HG03095 (cell line): ENCODE measurements around the gene WAPL.

Experiments
- ATAC-seq: cut with Tn5 transposase; IDR thresholded peaks from one replicate; pipeline ENCODE4 v1.9.1; 2021; ENCODE audit warnings: moderate library complexity; ENCODE audit not compliant: unreplicated experiment

Gene WAPL

GRCh38 chr10:86481761-86482160 is 39.8 kb downstream of the WAPL start:
- ATAC-seq, result no peak

- ATAC-seq, result no peak
Observed at GRCh38 chr10:86480571-86480970, 41.0 kb downstream of the WAPL start.

DNA sequence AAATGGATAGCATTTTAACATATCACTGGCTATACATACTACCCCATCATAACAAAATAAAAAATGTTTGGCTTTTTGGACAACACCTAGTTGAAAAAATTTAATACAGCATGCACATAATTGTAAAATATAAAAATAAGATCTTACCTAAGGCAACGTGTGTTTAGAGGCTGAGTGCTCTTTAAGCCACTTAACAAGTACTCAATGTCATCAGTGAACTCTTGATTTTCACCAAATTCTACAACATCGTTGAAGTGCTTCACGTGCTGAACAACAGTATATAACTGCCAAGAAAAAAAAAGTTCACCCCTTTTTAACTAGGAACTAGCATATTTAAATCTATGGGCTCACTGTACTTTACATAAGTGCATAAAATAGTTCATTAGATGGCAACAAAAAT is 49.5 kb downstream of the WAPL start:
- ATAC-seq, result no peak

DNA sequence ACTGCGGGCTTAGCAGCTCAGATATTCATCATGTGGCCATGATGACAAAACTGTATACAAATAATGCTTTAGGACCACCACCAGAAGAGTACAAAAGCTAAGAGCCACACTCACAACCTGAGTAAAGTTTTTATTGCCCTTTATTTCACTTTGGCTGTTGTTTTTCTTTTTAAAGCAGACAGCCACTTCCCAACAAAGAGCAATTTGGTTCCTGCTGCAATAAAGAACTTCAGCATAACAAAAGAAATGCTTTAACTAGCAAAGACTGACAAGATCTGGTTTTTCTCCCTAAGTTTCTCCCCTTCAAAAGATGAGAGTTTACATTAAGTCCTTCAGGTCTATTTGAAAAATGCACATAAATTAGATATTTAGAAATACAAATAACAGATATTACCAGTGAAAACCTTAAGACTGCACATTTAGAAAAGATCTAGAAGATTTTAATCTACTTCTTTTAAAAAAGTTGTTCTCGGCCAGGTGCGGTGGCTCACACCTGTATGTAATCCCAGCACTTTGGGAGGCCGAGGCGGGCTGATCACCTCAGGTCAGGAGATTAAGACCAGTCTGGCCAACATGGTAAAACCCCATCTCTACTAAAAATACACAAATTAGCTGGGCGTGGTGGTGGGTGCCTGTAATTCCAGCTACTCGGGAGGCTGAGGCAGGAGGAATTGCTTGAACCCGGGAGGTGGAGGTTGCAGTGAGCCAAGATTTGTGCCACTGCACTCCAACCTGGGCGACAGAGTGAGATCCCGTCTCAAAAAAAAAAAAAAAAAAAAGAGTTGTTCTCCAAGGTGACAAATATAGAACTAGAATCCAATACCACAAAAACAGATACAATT is 59.4 kb downstream of the WAPL start:
- ATAC-seq, result no peak

DNA sequence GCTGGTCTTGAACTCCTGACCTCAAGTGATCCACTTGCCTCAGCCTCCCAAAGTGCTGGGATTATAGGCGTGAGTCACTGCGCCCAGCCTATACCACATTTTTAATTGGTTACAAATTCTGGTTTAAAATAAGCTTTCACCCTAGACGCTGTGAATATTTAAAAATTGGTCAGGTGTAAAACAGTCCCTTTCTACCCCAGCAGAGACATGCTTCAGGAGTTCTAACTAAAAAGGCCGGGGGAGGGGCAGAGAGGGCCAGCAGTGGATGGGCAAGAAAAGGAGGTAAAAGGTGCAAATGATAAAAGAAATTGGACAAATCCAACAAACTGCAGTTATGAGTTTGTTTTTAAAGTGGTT is 70.0 kb downstream of the WAPL start:
- ATAC-seq, result no peak

- no peak for ATAC-seq
Observed at GRCh38 chr10:86450806-86451603, 70.6 kb downstream of the WAPL start.

- ATAC-seq, result no peak
Observed at GRCh38 chr10:86449926-86450558, 71.5 kb downstream of the WAPL start.

DNA sequence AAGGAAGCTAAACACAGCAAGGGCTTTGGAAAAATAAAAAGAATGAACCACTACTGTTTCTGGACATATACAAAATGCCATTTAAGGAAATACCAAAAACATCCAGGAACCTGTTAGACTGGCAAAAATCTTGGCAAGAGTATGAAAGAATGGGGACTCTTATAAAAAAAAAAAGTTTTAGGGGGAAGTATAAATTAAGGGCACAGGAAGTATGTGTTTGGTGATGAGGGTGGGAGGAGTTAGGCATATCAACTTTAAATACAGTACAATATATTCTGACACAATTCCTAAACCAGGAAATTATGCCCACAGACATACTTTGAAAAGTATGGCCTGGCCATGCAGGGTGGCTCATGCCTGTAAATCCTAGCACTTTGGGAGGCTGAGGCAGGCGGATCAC is 74.2 kb downstream of the WAPL start:
- ATAC-seq, result no peak

DNA sequence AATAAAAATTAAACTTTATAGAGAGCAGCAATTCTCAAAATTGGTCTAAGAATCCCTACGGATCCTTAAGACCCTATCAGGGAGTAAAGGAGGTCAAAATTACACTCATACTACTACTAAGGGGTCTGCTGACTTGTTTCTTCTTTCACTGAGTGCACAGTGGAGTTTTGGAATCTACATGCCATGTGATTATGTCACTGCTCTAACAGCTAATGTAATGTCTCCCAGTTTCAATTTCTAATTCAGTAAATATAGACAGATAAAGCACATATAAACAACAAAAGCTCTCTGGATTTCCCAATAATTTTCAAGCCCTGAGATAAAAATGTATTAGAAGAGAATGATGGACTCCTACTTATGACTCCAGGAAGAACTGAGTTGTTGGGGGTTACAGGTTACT is 74.6 kb downstream of the WAPL start:
- ATAC-seq, result no peak

DNA sequence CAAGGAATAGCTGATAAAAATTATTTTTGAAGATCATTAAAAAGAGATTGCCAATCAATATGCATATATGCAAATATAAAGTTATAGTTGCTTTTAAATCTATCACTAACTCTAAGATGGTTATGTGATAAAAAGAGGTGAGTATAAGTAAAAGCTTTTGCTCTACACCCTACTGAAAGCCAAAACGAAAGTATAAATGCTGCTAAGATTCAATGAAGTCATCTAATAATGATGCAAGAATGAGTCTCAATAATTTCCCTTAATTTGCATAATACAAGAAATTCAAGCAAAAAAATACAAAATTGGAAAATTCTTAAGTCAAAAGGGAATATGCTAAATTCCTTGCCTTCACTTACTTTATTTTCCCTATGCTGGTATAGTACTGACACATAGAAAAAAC is 75.2 kb downstream of the WAPL start:
- no peak for ATAC-seq

GRCh38 chr10:86443936-86444335 is 77.7 kb downstream of the WAPL start:
- ATAC-seq, result no peak

GRCh38 chr10:86443069-86443468 is 78.5 kb downstream of the WAPL start:
- ATAC-seq, result no peak

DNA sequence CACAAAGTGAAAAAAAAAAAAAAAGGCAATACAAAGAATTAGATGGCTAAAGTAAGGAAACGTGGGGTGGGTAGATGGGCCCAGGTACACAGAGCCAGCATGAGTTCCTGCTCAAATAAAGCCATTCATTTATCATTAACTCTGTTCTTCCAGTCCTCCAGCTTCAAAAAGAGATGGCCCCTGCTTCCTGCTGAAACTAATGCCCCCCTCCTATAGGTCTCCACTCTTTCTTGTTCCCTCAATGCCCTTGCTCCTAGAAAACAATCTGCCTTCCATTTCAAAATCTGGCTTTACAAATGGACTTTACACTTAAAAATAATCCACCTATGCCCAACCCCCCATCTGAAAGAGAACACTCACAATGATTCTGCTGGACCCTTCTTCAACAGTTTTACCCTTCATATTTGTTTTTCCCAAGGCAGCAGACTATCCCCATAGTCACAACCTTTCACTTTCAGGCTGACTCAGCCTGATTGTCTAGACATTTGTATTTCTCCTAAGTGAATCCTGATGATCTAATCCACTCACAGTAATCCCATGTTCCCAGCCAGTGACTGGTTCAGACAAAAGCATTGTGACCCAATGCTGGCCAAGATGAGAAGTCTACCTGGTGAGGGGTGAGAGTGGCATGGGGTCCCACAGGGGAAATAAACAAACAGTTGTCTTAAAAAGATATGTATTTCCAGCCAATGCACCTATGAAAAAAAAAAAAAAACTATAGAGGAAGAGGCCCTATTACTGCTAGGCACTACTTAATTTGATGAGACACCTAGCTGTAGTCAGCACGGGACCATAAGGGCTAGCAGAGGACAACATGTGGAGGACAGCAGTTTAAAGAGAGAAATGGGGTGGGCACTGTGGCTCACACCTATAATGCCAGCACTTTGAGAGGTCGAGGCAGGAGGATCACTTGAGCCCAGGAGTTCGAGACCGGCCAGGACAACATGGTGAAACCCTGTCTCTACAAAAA is 80.4 kb downstream of the WAPL start:
- ATAC-seq, result no peak

- ATAC-seq, result no peak
Observed at GRCh38 chr10:86439544-86439943, 82.0 kb downstream of the WAPL start.

- ATAC-seq, result no peak
Observed at GRCh38 chr10:86438091-86438749, 83.4 kb downstream of the WAPL start.

GRCh38 chr10:86437447-86437846 is 84.1 kb downstream of the WAPL start:
- ATAC-seq, result no peak

DNA sequence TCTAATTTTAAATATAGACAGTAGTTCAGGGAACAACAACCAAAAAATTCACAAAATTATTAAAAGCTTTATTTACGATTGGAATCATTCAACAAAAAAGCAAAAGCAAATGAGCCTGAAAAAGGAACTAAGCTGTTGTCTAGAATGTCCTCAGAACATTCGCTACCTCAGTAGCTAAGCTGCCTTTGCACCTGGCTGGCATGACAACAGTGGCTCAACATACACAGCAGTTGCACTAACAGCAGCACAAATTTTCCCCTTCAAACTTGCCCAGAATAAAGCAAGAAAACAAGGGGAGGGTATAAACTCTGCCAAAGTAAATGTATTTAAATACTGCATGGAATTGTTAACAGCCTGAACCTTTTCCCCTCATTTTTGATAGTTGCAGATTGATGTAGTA is 84.6 kb downstream of the WAPL start:
- ATAC-seq, result no peak

DNA sequence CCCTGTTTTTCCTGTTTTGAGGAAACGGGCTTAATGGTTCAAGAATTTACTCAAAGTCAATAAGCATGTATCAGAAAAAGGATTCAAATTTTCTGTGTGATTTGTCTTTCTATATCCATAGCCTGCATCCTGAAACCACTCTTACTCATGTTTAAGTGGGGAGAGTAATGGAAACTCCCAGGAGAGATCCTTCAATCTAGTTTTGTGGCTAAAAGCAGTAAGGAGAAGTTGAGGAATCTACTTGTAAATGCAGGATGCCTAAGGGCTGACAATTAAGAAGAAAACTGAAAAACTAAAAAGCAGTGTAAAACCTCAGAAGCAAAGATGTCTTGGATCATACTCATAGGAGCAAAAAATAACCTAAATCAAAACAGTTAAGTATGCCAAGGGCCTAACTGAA is 86.9 kb downstream of the WAPL start:
- ATAC-seq, result no peak

GRCh38 chr10:86423739-86424138 is 97.9 kb downstream of the WAPL start:
- ATAC-seq, result no peak

DNA sequence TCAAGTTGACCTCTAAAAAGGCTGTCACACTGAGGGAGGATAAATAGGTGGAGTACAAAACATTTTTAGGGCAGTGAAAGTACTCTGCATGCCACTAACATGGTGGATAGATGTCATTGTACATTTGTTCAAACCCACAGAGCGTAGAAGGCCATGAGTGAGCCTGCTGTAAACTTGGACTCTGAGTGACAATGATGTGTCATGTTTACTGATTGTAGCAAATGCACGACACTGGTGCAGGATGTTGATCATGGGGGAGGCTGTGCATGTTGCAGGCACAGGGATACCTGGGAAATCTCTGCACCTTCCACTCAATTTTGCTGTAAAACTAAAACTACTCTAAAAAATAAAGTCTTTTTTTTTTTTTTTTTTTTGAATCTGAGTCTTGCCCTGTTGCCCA is 102.5 kb downstream of the WAPL start:
- ATAC-seq, result no peak
